ENCODE results near the gene MATK.

MATK gene

DNA sequence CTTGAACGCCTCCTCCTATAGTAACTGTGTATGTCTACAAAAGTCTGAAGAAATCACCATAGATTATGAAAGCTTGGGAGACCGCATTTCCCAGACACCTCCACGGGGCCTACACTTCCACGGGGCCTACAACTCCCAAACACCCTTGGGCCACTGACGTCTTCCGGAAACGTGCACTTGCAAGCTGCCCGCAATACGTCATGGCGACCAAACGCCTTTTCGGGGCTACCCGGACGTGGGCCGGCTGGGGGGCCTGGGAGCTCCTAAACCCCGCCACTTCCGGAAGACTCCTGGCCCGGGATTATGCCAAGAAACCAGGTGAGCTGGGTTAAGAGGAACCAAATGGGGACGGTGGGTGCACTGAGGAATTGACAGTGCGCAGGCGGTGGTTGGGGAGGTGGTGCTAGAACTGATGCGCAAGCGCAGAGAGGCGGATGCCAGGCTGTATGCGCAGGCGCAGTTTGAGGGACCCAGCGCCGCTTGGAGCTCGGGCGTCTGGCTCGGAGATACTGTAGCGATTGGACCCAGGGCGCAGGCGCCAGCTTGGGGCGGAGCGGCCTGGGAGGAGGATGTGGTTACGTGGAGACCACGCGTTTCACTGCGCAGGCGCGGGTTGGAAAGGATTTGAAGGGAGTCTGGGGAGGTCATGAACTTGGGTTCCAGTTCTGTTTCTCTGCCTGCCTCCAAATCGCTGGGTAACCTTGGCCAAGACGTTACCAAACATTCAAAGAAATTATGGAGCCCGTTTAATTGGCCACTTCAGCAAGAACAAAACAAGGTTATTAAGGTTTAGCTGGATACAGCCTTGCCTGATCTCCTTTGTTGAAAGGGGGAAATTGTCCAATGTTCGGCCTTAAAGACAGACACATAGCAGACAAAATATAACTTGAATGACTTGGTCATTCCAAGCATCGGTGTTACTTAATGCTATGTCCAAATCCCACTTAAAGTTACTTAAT, 23.4 kb downstream of the MATK start, which contains the start of gene MRPL54:
TSS of gene MRPL54 (plus strand) at position 182 of the 959 bp plus-strand sequence. CDS start at position 201, 19 bp downstream.
- TF ChIP-seq TAF1 (IDR thresholded peaks at IDR 0.05; ENCODE audit: borderline replicate concordance, insufficient read depth, low read length) (peak; percentile 83), SIN3A (IDR thresholded peaks at IDR 0.05; ENCODE audit: borderline replicate concordance, insufficient read depth, low read length) (0 out of 2 replicates have a peak, but pooled peaks have one; percentile 17), FOXP2 (optimal IDR thresholded peaks at IDR 0.05; ENCODE audit: borderline replicate concordance, extremely low read depth, extremely low read length, insufficient read depth) (peak; percentile 59), POLR2AphosphoS5 (IDR thresholded peaks at IDR 0.05; ENCODE audit: low read depth, low read length) (peak; percentile 93)
- TF ChIP-seq, protein P1, sequence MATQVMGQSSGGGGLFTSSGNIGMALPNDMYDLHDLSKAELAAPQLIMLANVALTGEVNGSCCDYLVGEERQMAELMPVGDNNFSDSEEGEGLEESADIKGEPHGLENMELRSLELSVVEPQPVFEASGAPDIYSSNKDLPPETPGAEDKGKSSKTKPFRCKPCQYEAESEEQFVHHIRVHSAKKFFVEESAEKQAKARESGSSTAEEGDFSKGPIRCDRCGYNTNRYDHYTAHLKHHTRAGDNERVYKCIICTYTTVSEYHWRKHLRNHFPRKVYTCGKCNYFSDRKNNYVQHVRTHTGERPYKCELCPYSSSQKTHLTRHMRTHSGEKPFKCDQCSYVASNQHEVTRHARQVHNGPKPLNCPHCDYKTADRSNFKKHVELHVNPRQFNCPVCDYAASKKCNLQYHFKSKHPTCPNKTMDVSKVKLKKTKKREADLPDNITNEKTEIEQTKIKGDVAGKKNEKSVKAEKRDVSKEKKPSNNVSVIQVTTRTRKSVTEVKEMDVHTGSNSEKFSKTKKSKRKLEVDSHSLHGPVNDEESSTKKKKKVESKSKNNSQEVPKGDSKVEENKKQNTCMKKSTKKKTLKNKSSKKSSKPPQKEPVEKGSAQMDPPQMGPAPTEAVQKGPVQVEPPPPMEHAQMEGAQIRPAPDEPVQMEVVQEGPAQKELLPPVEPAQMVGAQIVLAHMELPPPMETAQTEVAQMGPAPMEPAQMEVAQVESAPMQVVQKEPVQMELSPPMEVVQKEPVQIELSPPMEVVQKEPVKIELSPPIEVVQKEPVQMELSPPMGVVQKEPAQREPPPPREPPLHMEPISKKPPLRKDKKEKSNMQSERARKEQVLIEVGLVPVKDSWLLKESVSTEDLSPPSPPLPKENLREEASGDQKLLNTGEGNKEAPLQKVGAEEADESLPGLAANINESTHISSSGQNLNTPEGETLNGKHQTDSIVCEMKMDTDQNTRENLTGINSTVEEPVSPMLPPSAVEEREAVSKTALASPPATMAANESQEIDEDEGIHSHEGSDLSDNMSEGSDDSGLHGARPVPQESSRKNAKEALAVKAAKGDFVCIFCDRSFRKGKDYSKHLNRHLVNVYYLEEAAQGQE (IDR thresholded peaks at IDR 0.05; ENCODE audit: insufficient read depth in 1 of 2, low read depth in 2 of 2, low read length in 2 of 2), result peak in 1 of 2 experiments; percentile 34; a peak in 1 of 4 replicates

DNA sequence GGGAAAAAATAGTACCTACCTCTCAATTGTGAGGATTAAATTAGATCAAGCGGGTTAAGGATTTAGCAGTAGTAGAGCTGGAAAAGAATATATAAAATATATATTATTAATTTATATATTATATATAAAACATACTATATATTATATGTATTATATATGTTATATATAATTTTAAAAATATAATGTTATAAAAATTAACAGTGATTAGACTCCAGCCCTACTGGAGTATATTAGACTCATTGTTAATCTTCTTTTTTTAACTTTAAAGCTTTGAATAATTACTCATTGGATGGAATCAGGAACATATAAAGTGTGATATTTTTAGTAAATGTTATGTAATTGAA, 24.1 kb downstream of the MATK start:
- TF ChIP-seq SIN3A (IDR thresholded peaks at IDR 0.05; ENCODE audit: borderline replicate concordance, insufficient read depth, low read length) (no peak), POLR2AphosphoS5 (IDR thresholded peaks at IDR 0.05; ENCODE audit: low read depth, low read length) (no peak), TAF1 (IDR thresholded peaks at IDR 0.05; ENCODE audit: borderline replicate concordance, insufficient read depth, low read length) (no peak), FOXP2 (optimal IDR thresholded peaks at IDR 0.05; ENCODE audit: borderline replicate concordance, extremely low read depth, extremely low read length, insufficient read depth) (no peak)
- TF ChIP-seq, protein P1 (IDR thresholded peaks at IDR 0.05; ENCODE audit: insufficient read depth in 1 of 2, low read depth in 2 of 2, low read length in 2 of 2), result no peak

DNA sequence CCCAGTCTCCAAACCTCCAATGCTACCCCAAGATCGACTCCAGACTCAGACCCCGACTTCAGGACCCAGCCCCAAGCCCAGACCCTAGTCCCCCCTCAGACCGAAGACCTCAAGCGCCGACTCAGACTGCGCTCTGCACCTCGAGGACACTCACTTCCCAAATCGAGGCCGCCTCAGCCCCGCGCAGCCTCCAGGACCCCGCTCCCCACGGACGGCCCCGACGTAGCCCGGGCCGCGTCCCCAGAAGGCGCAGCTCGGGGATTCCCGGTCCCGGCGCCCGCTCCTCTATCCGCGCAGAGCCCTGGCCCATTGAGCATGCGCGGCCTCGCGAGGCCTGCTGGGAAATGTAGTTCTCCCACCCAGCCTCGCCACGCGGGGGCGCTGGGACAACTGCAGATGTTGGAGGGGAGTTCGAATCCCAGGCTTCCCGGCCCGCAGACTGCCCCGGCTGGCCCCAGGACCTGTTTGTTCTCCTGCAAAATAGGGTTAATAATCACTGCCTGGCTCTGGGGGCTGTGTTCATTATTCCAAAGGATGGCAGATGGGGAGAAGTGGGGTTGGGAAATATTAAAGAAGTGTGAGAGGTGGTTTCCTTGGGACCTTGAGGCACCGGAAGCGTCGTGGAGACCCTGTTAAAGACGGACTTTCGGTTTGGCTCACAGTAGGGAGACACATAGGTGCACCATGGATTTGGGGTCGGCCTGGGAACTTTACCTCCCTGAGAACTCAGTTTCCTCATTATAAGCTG, 24.6 kb downstream of the MATK start, which contains the start of gene APBA3:
TSS of gene APBA3 (minus strand) at position 311 of the 748 bp plus-strand sequence. CDS start 1,428 bp downstream, outside the sequence.
- TF ChIP-seq FOXP2 (optimal IDR thresholded peaks at IDR 0.05; ENCODE audit: borderline replicate concordance, extremely low read depth, extremely low read length, insufficient read depth) (peak; percentile 56), TAF1 (IDR thresholded peaks at IDR 0.05; ENCODE audit: borderline replicate concordance, insufficient read depth, low read length) (0 out of 2 replicates have a peak, but pooled peaks have one; percentile 68), POLR2AphosphoS5 (IDR thresholded peaks at IDR 0.05; ENCODE audit: low read depth, low read length) (peak; percentile 86)
- TF ChIP-seq, protein P1 (IDR thresholded peaks at IDR 0.05; ENCODE audit: insufficient read depth in 1 of 2, low read depth in 2 of 2, low read length in 2 of 2), result no peak

DNA sequence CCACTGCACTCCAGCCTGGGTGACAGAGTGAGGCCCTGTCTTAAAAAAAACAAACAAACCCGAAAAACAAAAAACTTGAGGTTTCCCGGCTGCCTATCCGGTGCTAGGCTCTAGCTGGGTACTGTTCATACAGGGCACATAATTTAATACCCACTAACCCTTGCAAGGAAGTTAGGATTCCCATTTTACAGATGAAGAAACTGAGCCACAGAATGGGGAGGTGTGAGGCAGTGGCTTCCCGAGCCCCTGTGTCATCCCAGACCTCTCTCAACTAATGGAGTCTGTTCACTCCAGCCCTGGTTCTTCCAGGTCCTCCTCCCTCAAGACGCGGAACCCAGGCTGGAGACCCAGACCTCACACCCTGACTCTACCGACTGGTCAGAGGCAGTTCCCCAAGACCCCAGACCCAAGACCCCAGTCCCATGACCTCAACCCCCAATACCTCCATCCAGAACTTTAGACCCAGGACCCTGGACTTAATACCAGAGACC, 25.3 kb downstream of the MATK start:
- TF ChIP-seq TAF1 (IDR thresholded peaks at IDR 0.05; ENCODE audit: borderline replicate concordance, insufficient read depth, low read length) (no peak), SIN3A (IDR thresholded peaks at IDR 0.05; ENCODE audit: borderline replicate concordance, insufficient read depth, low read length) (no peak), FOXP2 (optimal IDR thresholded peaks at IDR 0.05; ENCODE audit: borderline replicate concordance, extremely low read depth, extremely low read length, insufficient read depth) (no peak), POLR2AphosphoS5 (IDR thresholded peaks at IDR 0.05; ENCODE audit: low read depth, low read length) (no peak)
- TF ChIP-seq, protein P1 (IDR thresholded peaks at IDR 0.05; ENCODE audit: insufficient read depth in 1 of 2, low read depth in 2 of 2, low read length in 2 of 2), result no peak

All from PFSK-1 (cell line).